GM18873 (cell line): ENCODE results near the gene MYZAP.

ENCODE experiments used
- ATAC-seq: cut with Tn5 transposase; IDR thresholded peaks from one replicate; pipeline ENCODE4 v1.9.1; 2021; ENCODE audit warnings: mild to moderate bottlenecking, moderate library complexity, moderate number of reproducible peaks; ENCODE audit not compliant: unreplicated experiment, low FRiP score

The MYZAP gene

DNA sequence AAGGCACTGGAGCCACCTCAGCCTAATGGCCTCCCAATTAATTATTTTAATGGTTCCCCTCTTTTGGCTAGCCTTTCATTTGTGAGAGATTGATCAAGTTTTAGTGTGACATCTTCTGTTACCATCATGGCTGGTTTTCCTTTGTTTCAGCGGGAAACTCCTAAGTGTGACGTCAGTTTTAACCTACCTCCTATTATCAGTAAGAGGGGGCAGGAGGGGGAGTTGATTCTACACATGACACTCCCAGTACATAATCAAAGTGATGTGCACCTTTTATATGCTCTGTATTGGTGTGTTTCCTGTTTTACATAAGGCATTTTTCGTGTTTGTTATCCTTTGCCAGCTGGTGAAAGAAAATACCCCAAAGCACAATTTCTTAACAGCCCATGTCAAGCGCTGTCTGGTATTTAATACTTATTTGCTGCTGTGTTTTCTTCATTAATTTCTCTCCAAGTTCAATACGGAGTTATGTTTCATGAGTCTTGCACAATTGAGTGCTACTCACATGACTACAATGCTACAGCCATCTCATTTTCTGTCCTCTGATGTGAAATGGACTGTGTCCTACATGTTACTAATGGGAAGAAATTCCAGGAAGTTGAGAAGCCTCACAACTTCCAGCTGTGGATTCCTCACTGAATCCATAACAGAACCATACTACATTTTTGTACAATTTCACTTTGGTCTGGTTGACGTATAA lies 62.6 kb downstream of the MYZAP start:
- no peak for ATAC-seq

DNA sequence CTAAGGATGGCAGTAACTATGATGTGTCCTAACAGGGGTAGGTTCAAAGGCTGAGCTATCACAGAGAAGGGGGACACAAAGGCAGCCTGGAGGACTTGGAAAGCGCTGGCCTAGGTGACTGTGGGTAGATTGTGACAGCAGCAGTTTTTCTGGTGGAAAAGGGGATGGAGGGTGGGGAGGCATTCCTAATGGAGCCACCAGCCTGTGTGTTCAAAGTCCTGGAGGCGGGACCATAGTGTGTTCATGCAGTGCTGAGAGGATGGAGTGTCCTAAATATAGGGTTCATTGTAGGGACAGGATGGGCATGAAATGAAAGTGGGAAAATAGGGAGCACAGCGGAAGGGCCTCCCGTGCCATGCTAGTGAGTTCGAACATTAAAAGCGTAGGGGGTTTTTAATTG lies 63.3 kb downstream of the MYZAP start:
- no peak for ATAC-seq

DNA sequence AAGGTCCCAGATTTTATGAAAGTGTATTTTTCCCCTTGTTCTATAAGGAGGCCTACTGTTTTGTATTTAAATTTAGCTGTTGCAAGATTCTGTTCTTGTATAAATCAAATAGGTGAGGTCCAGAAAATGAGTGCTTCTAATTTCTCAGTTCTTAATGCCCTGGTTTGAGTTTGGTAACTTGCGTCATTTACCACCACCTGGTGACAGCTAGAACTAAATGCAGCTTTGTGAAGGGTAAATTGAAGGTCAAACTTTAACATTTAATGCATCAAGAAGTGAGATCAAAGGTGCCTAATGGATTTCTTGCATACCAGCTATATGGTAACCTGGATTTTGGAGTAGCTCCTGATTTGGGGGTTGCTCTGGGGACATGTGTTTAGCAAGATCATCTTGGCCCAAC lies 64.1 kb downstream of the MYZAP start:
- no peak for ATAC-seq

- ATAC-seq: no peak
Measured at GRCh38 chr15:57656434-57656833, 64.7 kb downstream of the MYZAP start.

DNA sequence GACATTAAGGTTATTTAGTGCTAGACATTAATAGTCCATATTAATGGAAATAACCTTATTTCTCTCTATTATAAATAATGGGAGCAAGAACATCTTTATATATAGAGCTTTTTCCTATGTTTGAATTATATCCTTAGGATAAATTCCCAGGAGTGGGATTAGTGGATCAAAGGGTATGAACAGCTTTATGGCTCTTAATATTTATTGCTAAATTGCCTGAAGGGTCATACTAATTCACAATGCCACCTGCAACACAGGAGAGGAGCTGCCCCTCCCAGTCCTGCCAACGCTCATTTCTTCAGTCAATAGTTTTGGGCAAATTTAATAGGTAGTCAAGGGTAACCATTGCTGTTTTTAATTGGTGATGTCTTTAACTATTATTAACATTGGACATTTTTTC lies 65.9 kb downstream of the MYZAP start:
- no peak for ATAC-seq

DNA sequence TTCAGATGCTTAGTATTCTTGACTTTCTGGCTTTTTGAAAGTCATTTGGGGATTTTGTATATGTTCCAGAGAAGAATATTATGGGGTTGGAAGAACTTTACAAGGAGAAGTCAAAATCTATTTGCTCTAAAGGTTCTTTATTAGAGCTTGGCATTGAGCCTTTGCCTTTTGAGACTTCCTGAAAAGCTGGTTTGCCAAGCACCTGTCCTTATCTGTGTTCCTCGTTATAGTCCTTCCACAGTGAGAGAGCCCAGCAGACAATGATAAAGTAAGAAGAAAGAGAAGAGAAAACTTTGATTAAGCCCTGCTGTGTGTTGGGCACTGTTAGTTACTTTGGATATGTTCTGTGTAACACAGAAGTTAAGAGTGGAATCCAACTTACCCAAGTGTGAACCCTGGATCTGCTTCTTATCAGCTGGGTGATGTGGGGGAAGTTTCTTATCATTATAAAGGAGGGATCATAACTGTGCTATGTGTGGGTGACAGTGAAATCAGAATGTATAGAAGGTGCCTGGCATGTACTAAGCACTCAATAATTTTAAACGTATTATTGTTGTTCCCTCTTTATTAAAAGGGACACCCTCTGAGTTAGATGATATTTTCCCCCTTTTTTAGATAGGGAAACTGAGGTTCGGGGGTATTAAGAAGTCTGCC lies 70.5 kb downstream of the MYZAP start:
- ATAC-seq: no peak

DNA sequence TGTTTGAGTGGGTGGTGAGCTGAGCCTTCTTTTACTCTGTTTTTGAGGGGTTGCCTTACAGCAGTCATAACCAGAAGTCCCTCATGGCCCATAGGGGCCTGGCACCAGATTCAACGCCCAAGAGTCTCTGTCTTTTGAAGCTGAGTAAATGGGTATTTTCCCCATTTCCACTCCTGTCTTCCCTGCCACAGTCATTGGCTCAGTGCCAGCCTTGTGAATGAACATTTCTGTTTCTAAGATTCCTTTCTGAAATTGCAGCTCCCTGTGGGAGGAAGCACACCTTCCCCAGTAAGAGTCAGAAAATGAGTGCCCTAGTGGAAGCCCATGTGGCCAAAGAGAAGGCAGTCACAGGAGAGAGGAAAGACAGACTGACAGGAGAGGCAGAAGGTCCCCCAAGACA lies 71.1 kb downstream of the MYZAP start:
- no peak for ATAC-seq

- no peak for ATAC-seq
Measured at GRCh38 chr15:57663262-57663661, 71.6 kb downstream of the MYZAP start.

GRCh38 chr15:57665194-57665593 lies 73.5 kb downstream of the MYZAP start:
- ATAC-seq: no peak

GRCh38 chr15:57665939-57666338 lies 74.2 kb downstream of the MYZAP start:
- no peak for ATAC-seq

- no peak for ATAC-seq
Measured at GRCh38 chr15:57667171-57667849, 75.6 kb downstream of the MYZAP start.

DNA sequence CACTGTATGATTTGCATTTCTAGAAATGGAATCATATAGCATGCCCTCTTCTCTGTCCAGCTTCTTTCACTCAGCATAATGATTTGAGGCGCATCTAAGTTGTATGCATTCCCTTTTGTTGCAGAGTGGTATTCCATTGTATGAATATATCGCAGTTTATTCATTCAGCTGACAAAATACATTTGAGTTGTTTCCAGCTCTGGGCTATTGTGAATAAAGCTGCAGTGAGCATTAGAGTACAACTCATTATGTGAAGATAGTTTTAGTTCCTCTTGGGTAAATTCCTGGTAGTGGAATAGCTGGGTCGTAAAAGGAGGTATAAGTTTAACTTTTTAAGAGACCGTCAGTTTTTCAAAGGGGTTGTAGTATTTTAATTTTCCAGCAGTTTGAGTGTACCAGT lies 76.3 kb downstream of the MYZAP start:
- ATAC-seq: no peak

DNA sequence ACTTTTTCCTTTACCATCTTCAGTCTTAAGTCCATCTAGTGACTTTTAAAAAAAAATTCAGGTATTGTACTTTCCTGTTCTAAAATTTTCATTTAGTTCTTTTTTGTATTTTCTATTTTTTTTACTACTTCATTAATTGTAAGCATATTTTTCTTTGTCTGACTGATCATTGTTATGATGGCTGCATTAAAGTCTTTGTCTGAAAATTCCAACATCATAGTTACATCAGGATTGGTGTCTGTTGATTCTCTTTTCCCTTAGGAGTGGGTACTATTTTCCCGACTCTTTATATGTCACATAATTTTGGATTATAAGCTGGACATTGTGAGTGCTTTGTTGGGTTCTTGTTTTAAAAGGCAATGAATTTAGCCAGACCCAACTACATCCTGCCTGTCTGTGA lies 79.9 kb downstream of the MYZAP start:
- ATAC-seq: no peak

DNA sequence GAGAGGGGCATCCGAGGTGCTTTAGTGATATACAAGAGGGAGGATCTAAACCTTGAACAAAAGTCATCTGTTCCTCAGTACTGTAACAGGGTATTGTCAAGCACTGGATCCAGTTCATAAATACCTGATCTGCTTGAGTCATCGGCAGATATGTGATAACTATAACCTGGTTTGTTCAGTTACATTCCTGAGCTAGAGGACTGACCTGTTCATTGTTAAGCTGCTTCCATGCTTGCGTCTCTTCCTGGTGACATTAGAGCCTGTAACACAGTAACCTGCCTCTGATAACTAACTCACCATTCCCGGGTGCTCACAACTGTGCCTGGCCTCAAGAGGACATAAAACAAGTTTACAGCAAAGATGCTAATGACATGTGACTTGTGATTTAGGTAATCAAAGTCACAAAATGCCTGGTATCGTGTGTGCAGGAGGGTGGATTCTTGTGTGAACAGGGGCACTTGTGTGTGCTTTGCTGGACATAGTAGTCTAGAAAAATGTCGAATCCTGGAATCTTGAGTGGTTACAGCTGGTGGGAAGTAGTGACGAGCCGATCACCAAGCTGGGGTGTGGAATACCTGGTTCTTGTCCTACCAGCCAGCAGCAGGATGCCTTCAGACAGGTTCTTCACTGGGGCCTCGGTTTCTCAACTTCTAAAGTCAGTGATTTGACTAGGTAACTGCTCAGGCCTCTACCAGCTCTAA lies 83.9 kb downstream of the MYZAP start:
- ATAC-seq: no peak

GRCh38 chr15:57676585-57676984 lies 84.9 kb downstream of the MYZAP start:
- ATAC-seq: no peak

DNA sequence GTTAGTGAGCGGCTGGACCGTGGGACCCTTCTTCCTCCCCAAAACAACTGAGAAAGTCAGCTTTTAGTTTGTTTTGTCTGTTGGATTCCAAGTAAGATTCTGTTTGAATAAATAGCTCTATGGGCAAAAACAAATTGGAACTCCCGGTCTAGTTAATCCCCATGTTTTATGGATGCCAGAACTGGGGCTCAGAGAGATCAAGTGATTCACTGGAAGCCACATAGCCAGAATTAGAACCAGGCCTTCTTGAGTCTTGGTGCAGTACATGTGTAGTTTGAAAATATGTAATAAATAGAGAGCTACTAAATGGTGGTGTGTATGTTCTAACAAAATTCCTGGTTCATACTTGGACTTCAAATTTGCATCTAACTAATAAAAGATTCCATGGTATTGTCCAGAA lies 85.5 kb downstream of the MYZAP start:
- ATAC-seq: no peak

GRCh38 chr15:57680021-57680420 lies 88.3 kb downstream of the MYZAP start:
- ATAC-seq: no peak

- ATAC-seq: no peak
Measured at GRCh38 chr15:57681011-57681410, 89.3 kb downstream of the MYZAP start.

DNA sequence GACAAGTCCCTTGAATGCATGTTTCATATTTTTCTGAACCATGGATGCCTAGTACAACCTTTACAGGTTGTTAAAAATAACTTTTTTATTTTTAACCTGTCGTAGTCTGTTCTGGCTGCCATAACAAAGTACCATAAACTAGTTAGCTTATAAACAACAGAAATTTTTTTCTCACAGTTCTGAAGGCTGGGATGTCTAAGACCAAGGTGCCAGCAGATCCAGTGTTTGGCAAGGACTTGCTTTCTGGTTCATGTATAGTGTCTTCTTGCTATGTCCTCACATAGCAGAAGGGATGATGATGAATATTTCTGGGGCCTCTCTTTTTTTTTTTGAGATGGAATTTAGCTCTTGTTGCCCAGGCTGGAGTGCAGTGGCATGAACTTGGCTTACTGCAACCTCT lies 91.8 kb downstream of the MYZAP start:
- no peak for ATAC-seq

- ATAC-seq: no peak
Measured at GRCh38 chr15:57684491-57685151, 92.9 kb downstream of the MYZAP start.
